Activated naive CD4-positive, alpha-beta T cell treated with anti-CD3 and anti-CD28 coated beads, Interleukin-2, amount 10 ng/mL, durations not matched to agents 7 days and 5 days (primary cell): ENCODE measurements around the gene PRSS27.
"Not testable (repeated sequence)": the region's sequence is repeated elsewhere in the genome, so short reads cannot be mapped to it uniquely, and the experiment has no call there.

ENCODE experiments used
- CTCF ChIA-PET: fragments of 350-600 bp; sonication (Branson Sonifier 250); formaldehyde crosslinking; loops from one replicate; lab custom pipeline; 2021; ENCODE audit warnings: antibody characterized with exemption; lab: Charles Lee
- DNase-seq: peaks from one replicate; pipeline ENCODE4 v3.0.0-alpha.2; 2020
- H3K27ac Mint-ChIP-seq: one replicate; pipeline ENCODE4 v1.8.0; 2021; ENCODE audit warnings: mild to moderate bottlenecking, moderate library complexity, mixed read lengths
- H3K27me3 Mint-ChIP-seq: one replicate; pipeline ENCODE4 v1.8.0; 2021; ENCODE audit warnings: mild to moderate bottlenecking, mixed read lengths
- H3K36me3 Mint-ChIP-seq: one replicate; pipeline ENCODE4 v1.8.0; 2021; ENCODE audit warnings: mixed read lengths
- H3K4me1 Mint-ChIP-seq: one replicate; pipeline ENCODE4 v1.8.0; 2021; ENCODE audit warnings: mixed read lengths
- H3K4me3 Mint-ChIP-seq: one replicate; pipeline ENCODE4 v1.8.0; 2021; ENCODE audit warnings: mild to moderate bottlenecking, moderate library complexity, mixed read lengths
- H3K9me3 Mint-ChIP-seq: one replicate; pipeline ENCODE4 v1.8.0; 2021; ENCODE audit warnings: mixed read lengths

PRSS27 gene

GRCh38 chr16:2676937-2677336, 43.1 kb downstream of the PRSS27 start:
- H3K27ac Mint-ChIP-seq, CTCF ChIA-PET, H3K4me3 Mint-ChIP-seq, H3K9me3 Mint-ChIP-seq, H3K27me3 Mint-ChIP-seq, H3K36me3 Mint-ChIP-seq, DNase-seq: not testable (repeated sequence)
- H3K4me1 Mint-ChIP-seq = peaks cover 21% of the 10 kb centered on the region

- no peak overlapping the region for H3K27ac Mint-ChIP-seq
- CTCF ChIA-PET = no interaction called here
- peaks cover 25% of the 10 kb centered on the region for H3K4me1 Mint-ChIP-seq
Measured at GRCh38 chr16:2675714-2676113, 44.3 kb downstream of the PRSS27 start.

GRCh38 chr16:2675021-2675420, 45.0 kb downstream of the PRSS27 start:
- peak; percentile 17 for DNase-seq
- Mint-ChIP-seq H3K4me3 (no peak overlapping the region), H3K27ac (no peak overlapping the region), H3K4me1 (peaks cover 30% of the 10 kb centered on the region), H3K27me3 (no peaks in the 10 kb centered on the region), H3K9me3 (no peaks in the 10 kb centered on the region), H3K36me3 (peaks cover under 1% of the 10 kb centered on the region)
- CTCF ChIA-PET = no interaction called here

More at GRCh38 chr16:2675714-2676113, 44.3 kb downstream of the PRSS27 start:
- Mint-ChIP-seq H3K4me3 (no peak overlapping the region), H3K9me3 (no peaks in the 10 kb centered on the region), H3K27me3 (no peaks in the 10 kb centered on the region), H3K36me3 (no peaks in the 10 kb centered on the region)
- no peak for DNase-seq

- H3K9me3 Mint-ChIP-seq = no peaks in the 10 kb centered on the region
- CTCF ChIA-PET = no interaction called here
- peak overlapping the region; percentile 91 for H3K27ac Mint-ChIP-seq
- H3K4me1 Mint-ChIP-seq = peaks cover 41% of the 10 kb centered on the region
- H3K36me3 Mint-ChIP-seq = peaks cover 12% of the 10 kb centered on the region
- H3K4me3 Mint-ChIP-seq = peak overlapping the region; percentile 82
- DNase-seq = peak; percentile 96
- H3K27me3 Mint-ChIP-seq = no peaks in the 10 kb centered on the region
Measured at GRCh38 chr16:2673066-2673999, 46.7 kb downstream of the PRSS27 start.

GRCh38 chr16:2671741-2672140, 48.3 kb downstream of the PRSS27 start:
- no peak for DNase-seq
- H3K4me3 Mint-ChIP-seq = peak overlapping the region; percentile 80
- CTCF ChIA-PET = no interaction called here
- peaks cover 16% of the 10 kb centered on the region for H3K36me3 Mint-ChIP-seq
- H3K4me1 Mint-ChIP-seq = peaks cover 41% of the 10 kb centered on the region
- no peak overlapping the region for H3K27ac Mint-ChIP-seq
- H3K9me3 Mint-ChIP-seq = no peaks in the 10 kb centered on the region
- no peaks in the 10 kb centered on the region for H3K27me3 Mint-ChIP-seq

- H3K4me3 Mint-ChIP-seq, H3K27ac Mint-ChIP-seq, CTCF ChIA-PET, H3K27me3 Mint-ChIP-seq, H3K9me3 Mint-ChIP-seq: not testable (repeated sequence)
- H3K36me3 Mint-ChIP-seq = peaks cover 16% of the 10 kb centered on the region
- peak; percentile 39 for DNase-seq
- H3K4me1 Mint-ChIP-seq = peaks cover 41% of the 10 kb centered on the region
Measured at GRCh38 chr16:2671193-2671592, 48.8 kb downstream of the PRSS27 start.

- CTCF ChIA-PET, H3K9me3 Mint-ChIP-seq, H3K27me3 Mint-ChIP-seq, H3K4me3 Mint-ChIP-seq: not testable (repeated sequence)
- Mint-ChIP-seq H3K4me1 (peaks cover 42% of the 10 kb centered on the region), H3K36me3 (peaks cover 16% of the 10 kb centered on the region), H3K27ac (peak overlapping the region; percentile 77)
- DNase-seq = peak; percentile 75
Measured at GRCh38 chr16:2670017-2670416, 50.0 kb downstream of the PRSS27 start.

- H3K4me3 Mint-ChIP-seq, H3K27ac Mint-ChIP-seq, H3K9me3 Mint-ChIP-seq, H3K27me3 Mint-ChIP-seq, CTCF ChIA-PET, DNase-seq: not testable (repeated sequence)
- Mint-ChIP-seq H3K4me1 (peaks cover 44% of the 10 kb centered on the region), H3K36me3 (peaks cover 16% of the 10 kb centered on the region)
Measured at GRCh38 chr16:2669587-2669986, 50.4 kb downstream of the PRSS27 start.

GRCh38 chr16:2666671-2667070, 53.4 kb downstream of the PRSS27 start:
- DNase-seq, CTCF ChIA-PET, H3K27me3 Mint-ChIP-seq, H3K4me3 Mint-ChIP-seq, H3K27ac Mint-ChIP-seq, H3K9me3 Mint-ChIP-seq: not testable (repeated sequence)
- H3K36me3 Mint-ChIP-seq = peaks cover 21% of the 10 kb centered on the region
- peaks cover 53% of the 10 kb centered on the region for H3K4me1 Mint-ChIP-seq

GRCh38 chr16:2664574-2664982, 55.4 kb downstream of the PRSS27 start:
- DNase-seq = no peak
- peaks cover 39% of the 10 kb centered on the region for H3K4me1 Mint-ChIP-seq
- no peaks in the 10 kb centered on the region for H3K9me3 Mint-ChIP-seq
- CTCF ChIA-PET = no interaction called here
- H3K36me3 Mint-ChIP-seq = peaks cover 19% of the 10 kb centered on the region
- H3K4me3 Mint-ChIP-seq = no peak overlapping the region
- peaks cover 6% of the 10 kb centered on the region for H3K27me3 Mint-ChIP-seq
- H3K27ac Mint-ChIP-seq = peak overlapping the region; percentile 90

- H3K4me3 Mint-ChIP-seq = no peak overlapping the region
- DNase-seq = peak; percentile 44
- H3K27ac Mint-ChIP-seq = peak overlapping the region; percentile 90
- peaks cover 13% of the 10 kb centered on the region for H3K36me3 Mint-ChIP-seq
- no peaks in the 10 kb centered on the region for H3K9me3 Mint-ChIP-seq
- CTCF ChIA-PET = no interaction called here
- peaks cover 8% of the 10 kb centered on the region for H3K27me3 Mint-ChIP-seq
- peaks cover 35% of the 10 kb centered on the region for H3K4me1 Mint-ChIP-seq
Measured at GRCh38 chr16:2663553-2664546, 56.2 kb downstream of the PRSS27 start.
